Measurements from ENCODE around the gene PHF21B.
"Not testable (repeated sequence)": the region's sequence is repeated elsewhere in the genome, so short reads cannot be mapped to it uniquely, and the experiment has no call there.

PHF21B gene

GRCh38 chr22:44862981-44863860, 146.6 kb downstream of the PHF21B start:
- DNase-seq: no peak

DNA sequence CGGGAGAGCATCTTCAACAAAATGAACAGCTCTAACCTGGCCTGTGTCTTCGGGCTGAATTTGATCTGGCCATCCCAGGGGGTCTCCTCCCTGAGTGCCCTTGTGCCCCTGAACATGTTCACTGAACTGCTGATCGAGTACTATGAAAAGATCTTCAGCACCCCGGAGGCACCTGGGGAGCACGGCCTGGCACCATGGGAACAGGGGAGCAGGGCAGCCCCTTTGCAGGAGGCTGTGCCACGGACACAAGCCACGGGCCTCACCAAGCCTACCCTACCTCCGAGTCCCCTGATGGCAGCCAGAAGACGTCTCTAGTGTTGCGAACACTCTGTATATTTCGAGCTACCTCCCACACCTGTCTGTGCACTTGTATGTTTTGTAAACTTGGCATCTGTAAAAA, 147.5 kb downstream of the PHF21B start:
- DNase-seq: no peak

GRCh38 chr22:44861245-44861644, 148.6 kb downstream of the PHF21B start:
- DNase-seq: no peak

DNA sequence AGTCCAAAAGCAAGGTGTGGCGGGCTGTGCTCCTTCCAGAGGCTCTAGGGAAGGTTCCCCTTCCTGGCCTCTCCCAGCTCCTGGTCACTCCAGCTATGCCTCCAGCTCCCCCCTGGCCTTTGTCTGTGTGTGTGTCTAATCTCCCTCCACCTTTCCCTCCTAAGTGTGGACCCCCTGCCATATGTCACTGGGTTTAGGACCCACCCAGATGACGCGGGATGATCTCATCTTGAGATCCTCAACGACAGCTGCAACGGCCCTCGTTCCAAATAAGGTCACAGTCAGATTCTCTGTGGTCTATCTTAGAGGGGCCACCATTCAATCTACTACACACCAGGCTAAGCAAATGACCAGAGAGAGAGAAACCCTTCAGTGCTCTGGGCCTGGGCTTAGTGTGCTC, 149.5 kb downstream of the PHF21B start:
- no peak for DNase-seq

GRCh38 chr22:44859641-44860040, 150.2 kb downstream of the PHF21B start:
- DNase-seq: no peak

DNA sequence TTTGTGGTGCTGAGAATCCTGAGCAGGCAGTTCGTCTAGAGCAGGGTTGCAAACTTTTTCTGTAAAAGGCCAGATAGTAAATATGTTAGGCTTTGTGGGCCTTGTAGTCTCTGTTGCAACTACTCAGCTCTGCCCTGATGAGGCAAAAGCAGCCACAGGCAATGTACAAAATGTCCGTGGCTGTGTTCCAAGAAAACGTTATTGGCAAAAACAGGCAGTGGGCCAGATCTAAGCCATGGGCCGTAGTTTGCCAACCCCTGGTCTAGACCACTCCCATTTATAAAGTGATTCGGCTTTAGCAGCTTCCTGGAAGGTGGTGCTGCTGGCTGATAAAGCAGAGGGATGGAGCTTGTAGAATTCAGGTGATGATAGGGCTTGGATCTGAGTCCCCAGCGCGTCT, 151.0 kb downstream of the PHF21B start:
- DNase-seq: not testable (repeated sequence)

GRCh38 chr22:44855855-44856254, 153.9 kb downstream of the PHF21B start:
- peak; percentile 50 for DNase-seq

DNA sequence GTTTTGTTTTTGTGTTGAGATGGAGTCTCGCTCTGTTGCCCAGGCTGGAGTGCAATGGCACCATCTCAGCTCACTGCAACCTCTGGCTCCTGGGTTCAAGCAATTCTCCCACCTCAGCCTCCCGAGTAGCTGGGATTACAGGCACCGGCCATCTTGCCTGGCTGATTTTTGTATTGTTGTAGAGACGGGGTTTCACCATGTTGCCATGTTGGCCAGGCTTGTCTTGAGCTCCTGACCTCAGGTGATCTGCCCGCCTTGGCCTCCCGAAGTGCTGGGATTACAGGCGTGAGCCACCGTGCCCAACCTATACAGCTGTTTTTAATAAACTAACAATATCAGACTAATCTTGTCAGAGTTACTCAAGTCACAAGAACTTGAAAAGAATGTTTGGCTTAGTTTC, 155.2 kb downstream of the PHF21B start:
- peak; percentile 47 for DNase-seq

DNA sequence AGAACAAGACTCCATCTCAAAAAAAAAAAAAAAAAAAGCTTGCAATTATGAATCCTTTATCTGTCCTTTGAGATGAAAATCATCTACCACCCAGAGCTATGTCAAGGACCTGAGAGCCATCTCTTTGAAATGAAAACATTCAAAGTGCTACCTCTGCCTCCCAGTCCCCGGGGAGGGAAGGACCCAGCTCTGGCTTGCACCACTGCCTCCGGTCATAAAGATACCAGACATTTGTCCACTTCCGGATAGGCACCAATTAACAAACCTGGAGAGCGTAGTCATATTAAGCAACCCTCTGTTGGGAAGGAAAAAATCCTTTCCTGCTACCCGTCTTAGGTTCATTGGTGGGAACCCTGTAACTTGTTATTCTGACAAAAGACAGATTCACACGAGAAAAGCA, 158.9 kb downstream of the PHF21B start:
- DNase-seq: peak; percentile 6

- DNase-seq: no peak
These were observed 160.9 kb downstream of the PHF21B start for GRCh38 chr22:44848791-44849420.

GRCh38 chr22:44848296-44848741, 161.5 kb downstream of the PHF21B start:
- DNase-seq: no peak

DNA sequence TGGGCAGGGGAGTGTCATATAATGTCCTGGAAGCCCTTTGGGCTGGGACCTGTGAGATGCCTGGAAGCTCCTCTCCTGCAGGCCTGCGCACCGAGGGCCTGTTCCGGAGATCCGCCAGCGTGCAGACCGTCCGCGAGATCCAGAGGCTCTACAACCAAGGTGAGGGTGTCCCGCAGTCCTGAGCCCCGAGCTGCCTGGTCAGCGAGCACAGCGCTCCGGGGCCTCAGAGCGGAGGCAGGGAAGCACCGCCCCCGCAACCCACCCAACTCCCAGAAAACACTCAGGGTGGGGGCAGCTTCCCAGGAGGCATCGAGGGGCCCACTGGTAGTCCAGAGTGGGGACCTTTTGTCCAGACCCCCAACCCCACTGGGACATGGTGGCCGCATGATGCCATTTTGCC, 161.9 kb downstream of the PHF21B start:
- no peak for DNase-seq

DNA sequence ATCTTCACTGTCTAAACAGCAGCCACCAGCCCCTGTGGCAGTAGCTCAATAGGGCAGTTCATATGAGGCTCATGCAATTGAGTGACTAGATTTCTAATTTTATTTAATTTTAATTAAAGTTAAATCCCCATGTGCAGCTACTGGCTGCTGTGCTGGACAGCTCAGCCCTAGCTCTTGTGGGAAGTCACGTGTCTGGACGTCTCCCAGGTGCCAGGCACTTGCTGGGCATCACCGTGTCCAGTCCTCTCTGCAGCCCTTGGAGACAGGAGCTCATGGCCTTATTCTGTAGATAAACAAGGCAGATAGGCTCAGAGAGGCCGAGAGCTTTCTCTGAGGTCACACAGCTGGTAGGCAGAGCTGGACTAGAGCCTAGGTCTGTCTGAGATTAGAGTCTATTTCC, 162.4 kb downstream of the PHF21B start:
- DNase-seq: no peak

DNA sequence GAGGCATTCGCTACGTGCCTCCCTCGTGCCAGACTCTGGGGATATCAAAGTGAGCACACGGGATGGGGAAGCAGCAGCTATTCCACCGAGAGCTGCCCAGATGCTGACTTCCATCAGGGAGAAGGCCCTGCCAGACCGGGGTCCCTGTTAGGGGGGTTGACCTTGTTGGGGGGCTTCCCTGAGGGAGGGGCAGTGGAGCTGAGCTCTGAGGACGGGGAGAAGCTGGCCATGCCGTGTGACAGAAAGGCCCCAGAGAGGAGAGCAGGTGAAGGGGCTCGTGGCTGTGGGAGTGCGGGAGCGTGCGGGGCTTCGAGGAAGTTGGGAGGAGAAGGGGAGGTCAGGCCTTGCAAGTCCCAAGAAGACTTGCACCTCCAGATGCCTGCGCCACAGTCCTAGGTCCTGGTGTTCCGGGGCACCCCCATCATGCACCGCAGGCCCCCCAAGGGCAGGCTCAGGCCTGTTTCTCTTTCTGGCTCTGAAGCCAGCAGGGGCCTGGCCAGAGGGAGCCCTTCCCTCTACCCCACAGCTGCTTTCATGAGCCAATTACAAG, 163.0 kb downstream of the PHF21B start:
- DNase-seq: no peak

DNA sequence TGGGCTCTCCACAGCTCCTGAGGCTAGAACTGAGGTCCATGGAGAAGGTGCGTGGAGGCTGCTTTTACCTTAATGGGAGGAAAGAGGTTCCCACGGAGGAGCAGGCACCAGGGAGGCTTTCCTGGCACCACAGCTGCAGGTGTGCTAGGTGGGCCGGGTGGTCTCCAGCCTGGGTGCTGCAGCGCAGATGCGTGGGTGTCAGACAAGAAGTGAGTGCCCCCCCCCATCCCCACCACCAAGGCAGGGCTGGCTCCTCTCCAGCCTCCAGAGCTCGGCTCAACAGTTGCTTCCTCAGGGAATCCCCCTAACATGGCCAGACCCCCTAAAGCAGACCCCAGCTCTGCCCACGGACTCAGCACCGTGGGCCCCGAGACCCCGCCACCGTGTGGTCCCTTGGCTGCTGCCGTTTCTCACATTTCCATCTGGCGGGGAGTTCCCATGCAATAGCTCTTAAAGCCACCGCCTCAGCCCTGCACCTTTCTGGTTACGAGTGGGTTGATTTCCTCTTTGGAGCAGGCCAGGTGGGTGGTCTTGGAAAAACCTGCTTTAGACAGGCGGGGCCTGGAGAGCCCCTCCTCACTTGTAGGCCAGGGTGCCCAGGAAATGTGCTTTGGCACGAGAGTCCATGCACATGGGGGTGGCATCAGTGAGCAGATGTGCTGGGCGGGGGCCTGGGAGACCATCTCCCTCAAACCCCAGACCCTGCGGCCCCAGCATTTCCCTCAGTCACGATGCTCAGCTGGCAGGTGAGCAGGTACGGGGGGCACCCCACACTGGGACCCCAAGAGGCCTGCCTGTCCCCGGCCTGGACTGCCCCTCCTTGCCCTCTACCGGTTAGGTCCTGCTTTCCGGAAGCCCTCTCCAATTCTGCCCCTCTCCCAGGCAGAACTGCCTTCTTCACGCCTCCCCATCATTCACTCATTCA, 163.7 kb downstream of the PHF21B start:
- DNase-seq: no peak

- DNase-seq: no peak
These were observed 164.6 kb downstream of the PHF21B start for GRCh38 chr22:44845191-44845590.

GRCh38 chr22:44842417-44842816, 167.4 kb downstream of the PHF21B start:
- DNase-seq: no peak

DNA sequence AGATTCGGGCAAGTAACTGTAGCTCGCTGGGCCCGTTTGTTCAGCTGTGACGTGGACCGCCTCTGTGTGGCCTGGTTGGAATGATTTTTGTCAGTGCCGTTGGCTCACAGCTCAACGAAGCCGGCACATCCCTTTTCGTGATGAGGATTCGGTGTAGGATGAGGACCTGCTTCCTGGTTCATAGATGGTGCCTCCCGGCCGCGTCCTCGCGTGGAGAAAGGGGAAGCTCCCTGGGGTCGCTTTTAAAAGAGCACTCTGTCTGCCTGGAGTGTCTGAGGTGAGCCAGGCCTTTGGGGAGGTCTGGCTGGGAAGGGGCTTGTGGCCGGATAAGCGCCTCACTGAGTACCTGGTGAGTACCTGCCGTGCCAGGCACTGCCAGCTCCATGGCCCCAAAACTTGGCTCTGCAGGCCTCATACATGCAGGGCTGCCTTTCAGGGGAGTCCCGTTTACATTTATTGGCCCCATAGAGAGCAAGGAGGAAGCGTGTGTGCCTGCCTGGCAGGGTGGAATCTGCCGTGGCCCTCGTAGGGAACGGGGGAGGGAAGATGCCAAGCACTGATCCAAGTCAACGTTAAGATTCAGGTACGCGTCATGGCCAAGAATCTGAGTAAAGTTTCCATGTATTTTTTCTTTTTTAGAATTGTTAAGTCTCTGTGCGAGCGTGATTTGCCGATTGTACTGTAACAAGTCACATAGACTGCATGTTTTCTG, 169.0 kb downstream of the PHF21B start:
- no peak for DNase-seq

DNA sequence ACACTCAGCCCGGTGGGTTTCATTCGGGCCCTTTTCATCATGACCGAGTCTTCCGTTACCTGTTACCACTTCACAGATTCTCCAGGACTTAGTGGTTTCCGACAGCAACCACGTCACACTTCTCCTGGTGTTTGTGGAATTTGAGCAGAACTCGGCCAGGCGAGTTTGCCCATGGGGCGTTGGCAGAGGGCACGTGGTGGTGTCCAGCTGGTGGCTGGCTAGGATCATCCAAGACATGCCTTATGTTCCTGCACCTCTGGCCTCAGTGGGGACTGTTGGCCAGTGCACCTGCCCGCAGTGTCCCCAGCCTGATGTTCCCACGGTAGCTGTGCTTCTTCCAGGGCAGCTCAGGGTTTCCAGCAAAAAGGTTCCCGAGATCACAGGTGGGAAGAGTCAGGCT, 170.1 kb downstream of the PHF21B start:
- DNase-seq: no peak

GRCh38 chr22:44839061-44839460, 170.7 kb downstream of the PHF21B start:
- no peak for DNase-seq

GRCh38 chr22:44838316-44839016, 171.3 kb downstream of the PHF21B start:
- no peak for DNase-seq

- no peak for DNase-seq
These were observed 172.3 kb downstream of the PHF21B start for GRCh38 chr22:44837481-44837880.
